ENCODE results near the gene TRDN.
"Not testable (repeated sequence)": the region's sequence is repeated elsewhere in the genome, so short reads cannot be mapped to it uniquely, and the experiment has no call there.

The TRDN gene

DNA sequence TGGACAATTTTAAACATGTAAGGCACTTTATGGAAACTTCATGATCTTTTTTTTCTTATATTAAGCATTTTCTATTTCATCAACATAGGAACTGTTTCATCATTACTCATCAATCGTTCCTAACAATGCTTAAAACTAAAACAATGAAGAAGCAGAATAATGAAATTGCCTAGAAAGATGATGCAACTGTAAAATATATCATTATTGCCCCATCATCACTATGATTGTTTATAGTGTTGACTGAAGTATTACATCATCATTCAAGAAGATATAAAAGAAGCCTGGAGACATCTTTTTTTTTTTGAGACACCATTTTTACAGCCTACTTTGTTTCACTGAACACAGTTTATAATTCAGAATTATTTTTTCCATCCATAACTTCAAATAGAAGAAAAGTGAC, 147.2 kb downstream of the TRDN start:
- no peak for DNase-seq

DNA sequence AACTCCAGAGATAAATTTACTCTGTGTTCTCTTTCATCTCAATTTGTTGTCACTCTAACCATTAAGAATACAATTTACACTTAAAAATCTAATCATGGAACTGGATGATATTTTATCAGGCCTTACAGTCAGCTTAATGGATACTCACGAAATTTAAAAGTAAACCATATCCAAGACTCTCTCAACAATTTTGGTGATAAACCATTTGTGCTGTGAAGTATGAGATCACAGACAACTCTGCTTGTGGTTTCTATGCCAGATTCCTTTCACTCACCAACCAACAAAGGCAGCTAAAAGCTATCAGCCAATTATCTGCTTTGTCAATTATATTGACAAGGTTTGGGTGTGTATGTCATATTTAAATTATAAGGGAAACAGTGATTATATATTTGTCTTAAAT, 155.8 kb downstream of the TRDN start:
- DNase-seq, result no peak

DNA sequence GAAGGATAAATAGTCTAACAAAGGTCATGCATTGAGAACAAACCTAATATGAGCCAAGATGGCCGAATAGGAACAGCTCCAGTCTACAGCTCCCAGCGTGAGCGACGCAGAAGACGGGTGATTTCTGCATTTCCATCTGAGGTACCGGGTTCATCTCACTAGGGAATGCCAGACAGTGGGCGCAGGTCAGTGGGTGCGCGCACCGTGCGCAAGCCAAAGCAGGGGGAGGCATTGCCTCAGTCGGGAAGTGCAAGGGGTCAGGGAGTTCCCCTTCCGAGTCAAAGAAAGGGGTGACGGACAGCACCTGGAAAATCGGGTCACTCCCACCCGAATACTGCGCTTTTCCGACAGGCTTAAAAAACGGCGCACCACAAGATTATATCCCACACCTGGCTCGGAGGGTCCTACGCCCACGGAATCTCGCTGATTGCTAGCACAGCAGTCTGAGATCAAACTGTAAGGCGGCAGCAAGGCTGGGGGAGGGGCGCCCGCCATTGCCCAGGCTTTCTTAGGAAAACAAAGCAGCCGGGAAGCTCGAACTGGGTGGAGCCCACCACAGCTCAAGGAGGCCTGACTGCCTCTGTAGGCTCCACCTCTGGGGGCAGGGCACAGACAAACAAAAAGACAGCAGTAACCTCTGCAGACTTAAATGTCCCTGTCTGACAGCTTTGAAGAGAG, 164.6 kb downstream of the TRDN start:
- DNase-seq, result not testable (repeated sequence)

DNA sequence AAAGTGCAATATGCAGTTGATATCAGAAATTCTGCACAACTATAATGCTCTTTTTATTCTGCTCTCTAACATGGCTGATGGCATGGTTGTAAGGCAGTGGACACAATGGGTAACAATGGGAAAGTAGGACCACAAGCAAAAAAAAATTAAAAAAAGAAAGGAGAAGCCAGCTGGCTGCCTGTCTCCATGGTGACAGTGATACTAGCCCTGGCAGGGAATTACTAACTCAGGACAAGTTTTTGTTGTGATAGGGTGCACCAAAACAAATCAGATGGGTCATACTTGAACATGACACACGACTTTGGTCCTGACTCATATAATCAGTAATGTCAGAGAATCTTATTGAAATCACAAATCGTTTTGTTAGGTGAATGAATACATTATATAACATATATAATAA, 169.4 kb downstream of the TRDN start:
- no peak for DNase-seq

DNA sequence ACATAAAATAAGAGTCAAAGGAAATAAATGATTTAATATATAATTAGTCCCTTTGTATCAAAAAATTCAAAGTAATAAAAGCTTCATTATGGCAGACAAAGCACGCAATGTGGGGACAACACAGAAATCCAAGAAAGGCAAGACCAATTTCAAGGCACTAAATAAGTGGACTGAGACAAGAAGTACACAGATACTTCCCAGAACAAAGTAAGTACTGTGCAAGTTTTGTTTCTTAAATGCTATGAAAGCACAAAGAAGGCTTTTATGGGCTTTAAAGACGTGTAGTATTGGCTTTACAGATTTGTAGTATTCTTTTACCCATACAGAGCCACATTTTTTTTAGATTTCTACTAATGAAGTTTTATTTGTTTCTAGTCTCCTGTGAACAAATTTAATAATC, 174.6 kb downstream of the TRDN start:
- no peak for DNase-seq

DNA sequence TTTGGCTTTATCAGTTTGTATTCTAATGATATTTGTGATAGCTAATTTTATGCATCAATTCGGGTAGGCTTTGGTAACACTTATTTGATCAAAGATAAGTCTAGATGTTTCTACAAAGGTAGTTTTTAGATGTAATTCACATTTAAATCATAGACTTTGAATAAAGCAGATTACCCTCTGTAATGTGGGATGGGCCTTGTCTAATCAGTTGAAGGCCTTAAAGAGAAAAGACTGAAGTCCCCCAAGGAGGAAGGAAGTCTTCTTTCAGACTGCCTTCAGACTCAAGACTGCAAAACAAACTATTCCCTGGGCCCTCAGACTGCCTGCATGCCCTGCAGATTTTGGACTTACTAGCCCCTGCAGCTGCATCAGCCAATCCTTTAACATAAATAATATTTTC, 178.5 kb downstream of the TRDN start:
- DNase-seq, result no peak

DNA sequence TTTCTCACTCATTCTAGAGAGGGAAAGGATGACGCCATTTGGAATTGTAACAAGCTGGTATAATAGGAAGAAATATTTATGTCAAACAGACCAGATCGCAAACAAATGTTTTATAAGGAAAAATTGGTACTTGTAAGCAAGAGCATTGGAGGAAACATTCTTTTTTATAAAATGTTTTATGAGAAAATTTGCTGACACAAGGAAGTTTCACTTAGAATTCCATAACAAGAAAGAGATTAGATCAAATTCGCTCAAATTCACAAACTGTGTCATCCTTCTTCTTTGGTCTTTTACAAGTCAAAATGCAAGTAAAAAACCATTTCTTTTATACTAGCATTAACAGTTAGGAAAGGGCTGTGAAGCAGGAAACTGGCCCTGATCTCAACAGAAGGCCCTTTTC, 179.9 kb downstream of the TRDN start:
- no peak for DNase-seq

DNA sequence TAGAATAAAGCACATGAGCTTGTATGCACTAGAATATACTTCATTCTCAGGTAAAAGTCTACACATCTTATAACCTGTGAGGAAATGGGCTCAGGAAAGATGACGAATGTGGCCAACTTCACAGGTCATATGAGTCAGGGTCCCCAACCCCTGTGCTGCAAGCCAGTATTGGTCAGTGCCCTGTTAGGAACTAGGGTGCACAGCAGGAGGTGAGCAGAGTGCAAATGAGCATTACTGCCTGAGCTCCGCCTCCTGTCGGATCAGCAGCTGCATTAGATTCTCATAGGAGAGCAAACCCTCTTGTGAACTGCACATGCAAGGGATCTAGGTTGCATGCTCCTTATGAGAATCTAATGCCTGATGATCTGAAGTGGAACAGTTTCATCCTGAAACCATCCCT, 182.3 kb downstream of the TRDN start:
- DNase-seq, result no peak

DNA sequence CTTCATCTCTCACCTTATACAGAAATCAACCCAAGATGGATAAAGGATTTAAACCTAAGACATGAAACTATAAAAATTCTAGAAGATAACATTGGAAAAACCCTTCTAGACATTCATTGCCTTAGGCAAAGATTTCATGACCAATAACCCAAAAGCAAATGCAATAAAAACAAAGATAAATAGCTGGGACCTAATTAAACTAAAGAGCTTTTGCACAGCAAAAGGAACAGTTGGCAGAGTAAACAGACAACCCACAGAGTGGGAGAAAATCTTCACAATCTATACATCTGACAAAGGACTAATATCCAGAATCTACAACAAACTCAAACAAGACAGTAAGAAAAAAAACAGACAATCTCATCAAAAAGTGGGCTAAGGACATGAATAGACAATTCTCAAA, 183.7 kb downstream of the TRDN start:
- DNase-seq, result not testable (repeated sequence)

DNA sequence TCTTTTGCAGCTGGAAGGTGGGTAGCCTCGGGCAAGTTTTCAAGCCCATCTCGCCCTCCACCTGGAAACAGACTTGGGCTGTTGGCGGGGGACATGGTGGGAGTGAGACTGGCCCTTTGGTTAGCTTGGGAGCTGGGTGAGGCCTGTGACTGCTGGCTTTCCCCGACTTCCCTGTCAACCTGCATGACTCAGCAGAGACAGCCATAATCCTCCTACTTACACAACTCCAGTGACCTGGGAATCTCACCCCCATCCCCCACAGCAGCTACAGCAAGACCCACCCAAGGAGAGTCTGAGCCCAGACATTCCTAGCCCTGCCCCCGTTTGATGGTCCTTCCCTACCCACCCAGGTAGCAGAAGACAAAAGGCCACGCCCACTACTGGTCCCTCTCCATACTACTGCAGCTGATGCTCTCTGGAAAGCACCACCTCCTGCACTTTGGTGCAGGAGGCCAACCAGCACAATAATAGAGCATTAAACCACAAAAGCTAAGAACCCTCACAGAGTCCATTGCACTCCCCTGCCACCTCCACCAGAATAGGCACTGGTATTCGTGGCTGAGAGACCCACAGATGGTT, 188.4 kb downstream of the TRDN start:
- DNase-seq, result no peak

DNA sequence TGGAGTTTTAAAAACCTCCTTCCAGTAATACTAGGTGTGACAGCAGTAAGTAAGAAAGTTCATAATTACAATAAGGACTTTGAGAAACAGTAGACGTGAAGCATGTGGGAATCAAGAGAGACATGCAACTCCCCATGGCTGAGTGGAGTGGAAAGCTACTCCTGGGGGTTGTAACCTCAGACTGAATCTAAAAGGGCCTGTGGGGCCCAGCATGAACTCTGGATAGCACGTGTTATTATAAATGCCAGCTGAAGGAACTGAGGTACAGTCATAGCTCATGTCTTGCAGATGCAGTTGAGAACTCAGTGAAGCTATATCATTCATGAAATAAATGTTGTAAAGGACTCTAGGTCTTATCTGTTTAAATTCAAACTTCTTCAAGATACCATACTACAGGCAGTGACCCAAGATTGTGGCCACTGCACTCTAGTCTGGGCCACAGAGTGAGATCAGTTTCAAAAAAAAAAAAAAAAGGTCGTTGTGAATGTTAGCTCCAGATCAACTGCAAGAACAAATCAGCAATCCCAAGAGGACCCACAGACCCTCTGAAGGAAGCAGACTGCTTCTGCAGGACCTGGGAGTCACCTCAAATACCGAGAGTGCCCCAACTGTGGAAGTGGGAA, 189.3 kb downstream of the TRDN start:
- no peak for DNase-seq

DNA sequence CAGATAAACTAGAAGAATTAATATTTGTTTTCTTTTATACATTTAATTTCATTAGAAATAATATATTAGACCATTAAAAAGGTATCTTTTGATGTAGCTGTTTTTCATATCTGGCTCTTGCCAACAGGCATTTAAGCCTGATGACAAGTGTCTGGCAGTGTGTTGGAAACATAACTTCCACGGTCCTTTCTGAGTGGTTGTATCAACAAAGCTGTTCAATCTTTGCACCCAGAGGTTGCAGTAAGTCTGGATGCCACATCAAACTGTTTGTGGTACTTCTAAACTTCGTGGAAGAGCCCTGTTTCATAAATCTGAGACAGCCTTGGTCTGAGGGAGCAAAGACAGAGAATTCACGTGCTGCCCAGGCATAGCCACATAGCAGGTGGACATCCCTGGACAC, 197.4 kb downstream of the TRDN start:
- no peak for DNase-seq

DNA sequence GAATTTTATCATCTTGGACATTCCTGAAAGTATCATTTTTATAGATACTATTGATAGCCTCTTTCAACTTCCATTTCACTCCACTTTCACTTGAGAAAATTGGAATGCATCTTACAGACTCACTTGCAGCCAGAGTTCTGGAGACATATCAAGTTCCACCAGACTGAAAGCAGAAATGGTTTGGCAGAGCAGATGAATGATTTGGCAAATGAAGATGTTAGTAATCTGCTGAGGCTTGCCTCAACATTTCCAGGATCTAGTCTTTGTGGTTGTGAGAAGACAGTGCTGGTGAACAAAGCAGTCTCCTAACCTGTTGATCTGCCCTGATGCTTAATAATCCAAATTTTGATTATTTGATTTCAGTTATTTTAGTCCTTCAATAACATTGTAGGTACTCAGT, 202.6 kb downstream of the TRDN start:
- no peak for DNase-seq

DNA sequence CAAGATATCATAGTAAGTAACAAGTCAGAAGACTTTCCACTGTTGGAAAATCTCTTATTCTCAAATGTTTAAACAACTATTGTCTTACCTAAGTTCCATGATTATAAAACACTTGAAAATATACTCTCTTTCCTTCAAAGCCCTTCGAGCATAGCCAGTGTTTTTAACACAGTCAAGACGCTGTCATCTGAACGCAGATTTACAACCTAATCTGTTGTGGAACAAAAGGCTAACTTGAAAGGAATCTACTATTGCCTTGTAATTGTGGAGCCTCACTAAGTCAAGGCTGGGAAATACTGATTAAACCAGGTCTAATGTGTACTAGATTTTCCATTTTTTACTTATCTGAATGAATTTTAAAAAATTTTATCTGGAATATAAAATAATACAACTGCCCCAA, 205.8 kb downstream of the TRDN start:
- no peak for DNase-seq

DNA sequence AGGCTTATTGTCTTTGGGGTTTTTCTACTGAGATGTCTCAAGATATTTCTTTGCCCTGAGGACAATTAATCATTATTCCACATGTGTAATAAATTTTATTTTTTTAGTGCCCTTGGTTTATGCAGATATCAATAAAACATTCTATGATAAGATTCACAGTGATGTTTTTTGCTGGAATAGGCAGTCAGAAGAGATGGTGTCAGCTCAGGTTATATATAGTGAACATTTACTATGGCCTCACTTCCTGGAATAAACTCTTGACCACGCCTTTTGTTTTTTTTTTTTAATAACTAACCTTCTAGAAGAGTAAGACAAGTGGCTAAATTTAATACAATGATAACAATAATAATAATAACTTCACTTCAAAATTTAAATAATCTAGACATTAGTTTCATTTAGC, 209.7 kb downstream of the TRDN start:
- no peak for DNase-seq

DNA sequence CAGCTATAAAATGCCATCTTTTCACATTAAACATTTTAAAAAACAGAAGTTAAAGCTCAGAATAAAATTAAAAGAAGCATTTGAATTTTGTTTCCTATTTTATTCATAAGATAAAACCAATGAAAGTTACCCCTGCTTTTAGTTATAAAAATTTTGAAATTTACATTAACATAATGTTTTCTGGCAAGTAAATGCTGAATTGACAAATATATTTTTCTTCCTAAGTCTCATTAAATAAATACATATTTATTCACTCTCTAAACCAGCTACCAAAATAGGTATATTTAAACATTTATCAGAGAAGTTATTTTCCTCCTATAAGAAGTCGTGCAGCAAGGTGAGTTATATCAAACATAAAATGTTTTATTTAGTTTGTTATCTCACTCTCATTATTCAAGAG, 213.6 kb downstream of the TRDN start:
- no peak for DNase-seq

DNA sequence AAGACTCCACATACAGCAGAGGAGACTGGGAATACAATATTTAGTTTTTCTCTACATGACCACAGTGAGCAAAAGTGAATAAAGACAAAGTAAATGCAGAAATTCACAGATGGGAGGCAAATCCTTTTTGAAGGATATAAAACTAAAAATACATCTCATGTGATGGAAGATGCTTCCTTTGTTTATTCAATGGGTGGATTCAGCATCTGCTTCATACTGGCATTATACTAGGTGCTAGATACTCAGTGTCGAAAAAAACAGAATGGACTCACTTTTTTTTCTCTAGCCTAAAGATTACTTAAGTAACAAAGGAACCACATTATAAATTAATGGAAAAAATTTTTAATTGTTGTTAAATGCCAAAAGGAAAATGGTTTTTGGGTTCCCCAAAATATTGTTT, 216.2 kb downstream of the TRDN start:
- DNase-seq, result no peak

DNA sequence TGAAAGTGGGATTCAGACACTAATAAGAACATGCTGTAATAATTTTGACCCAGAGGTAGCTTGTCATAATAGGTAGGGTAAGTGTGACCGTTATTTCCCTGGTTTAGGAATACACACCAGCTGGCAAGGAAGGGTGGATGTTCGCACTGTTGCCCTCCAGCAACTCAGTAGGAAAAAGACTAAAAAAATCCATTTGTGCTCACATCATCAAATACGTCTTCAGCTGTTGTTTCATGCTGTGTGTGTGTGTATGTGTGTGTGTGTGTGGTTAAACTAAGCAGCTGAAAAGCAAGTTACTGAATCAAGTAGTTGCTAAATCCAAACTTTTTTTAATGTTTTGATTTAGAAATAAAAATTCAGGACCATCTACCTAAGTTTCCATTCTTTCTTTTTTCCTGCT, 218.7 kb downstream of the TRDN start:
- DNase-seq, result no peak

DNA sequence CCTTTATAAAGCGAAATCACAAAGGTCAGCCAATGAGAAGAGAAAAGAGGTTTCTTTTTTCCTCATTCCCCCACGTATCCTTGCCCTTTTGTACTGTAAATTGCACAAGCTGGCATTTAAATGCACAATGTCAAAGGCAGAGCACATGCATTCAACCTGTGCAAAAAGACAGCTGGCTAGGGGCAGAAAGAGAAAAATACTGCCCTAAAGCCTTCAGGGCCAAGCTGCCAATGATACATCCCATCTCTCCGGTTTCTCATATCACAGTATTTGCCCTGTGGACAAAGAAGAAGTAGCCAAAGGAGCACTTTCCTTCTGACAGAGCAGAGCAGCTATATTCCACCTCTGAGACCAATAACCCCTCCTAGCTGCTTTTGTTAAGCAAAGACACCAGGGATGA, 219.2 kb downstream of the TRDN start:
- no peak for DNase-seq

DNA sequence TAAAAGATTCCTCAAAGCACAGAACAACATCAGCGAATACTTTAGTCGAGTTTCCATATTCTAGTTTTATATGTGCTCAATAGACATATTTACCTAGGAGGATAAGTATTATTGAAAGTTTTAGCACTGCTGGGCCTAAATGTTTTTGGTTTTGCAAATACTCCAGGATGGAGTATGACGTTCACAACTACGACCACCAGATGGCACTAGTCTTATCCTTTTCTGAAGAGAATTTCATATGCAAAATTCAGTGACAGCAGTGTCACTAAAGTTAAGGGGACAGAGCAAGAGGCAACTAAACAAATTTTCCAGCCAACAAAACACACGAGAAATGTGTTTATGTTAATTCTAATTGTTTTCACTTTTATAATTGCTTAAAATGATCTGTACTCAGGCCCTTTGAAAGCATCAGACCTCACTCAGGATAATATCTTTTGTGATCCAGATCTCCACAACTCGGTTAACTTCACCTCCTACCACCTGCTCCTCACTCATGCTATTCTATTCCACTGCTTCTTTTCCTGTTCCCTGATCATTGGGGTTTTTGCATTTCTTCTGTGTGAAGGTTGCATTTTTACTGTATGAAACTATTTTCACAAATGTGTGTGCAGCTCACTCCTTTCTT, 220.8 kb downstream of the TRDN start:
- peak; percentile 17 for DNase-seq

DNA sequence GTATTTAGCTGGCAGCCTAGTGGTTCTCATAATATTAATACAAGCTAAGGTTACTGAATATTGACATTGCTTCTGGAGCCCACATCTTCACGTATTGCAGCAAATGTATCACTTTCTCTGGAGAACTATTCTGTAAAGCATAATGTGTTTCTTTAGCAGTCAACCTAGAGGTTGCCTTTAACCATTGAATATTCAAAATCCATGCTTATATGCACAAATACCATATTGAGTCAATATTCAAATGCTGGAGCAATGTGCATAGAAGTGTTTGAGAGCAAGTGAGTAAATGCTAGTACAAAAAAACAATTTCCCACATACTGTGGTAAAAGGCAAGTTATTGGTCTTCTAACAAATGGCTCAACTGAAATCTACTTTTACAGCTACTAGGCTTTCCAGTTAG, 231.8 kb downstream of the TRDN start:
- no peak for DNase-seq

DNA sequence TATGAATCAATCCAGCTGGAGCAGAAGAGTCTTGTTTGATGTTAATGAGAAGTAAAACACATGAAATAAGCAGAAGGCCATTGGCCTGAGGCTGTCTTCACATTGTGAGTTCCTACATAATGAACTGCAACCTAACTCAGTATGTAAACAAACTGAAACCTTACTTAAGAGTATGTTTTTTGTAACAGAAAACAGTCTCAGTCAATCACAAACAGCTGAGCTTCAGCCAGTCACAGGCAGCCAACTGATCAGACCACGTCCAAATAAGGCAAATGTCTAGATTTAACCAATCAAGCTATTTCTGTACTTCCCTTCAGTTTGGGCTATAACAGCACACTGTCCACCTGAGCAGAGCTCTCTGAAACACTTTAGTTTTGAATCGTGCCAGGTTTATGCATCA, 234.7 kb downstream of the TRDN start:
- DNase-seq, result no peak

DNA sequence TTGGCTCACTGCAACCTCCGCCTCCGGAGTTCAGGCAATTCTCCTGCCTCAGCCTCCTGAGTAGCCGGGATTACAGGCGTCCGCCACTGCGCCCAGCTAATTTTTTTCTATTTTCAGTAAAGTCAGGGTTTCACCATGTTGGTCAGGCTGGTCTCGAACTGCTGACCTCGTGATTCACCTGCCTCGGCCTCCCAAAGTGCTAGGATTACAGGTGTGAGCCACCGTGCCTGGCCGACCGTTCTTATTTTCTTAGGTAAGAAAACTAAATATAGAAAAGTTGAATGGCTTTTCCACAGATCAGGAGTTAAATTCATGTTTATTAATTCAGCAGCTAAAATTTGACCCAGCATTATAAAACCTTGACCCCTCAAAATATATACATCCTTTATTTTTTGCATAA, 238.7 kb downstream of the TRDN start:
- DNase-seq, result no peak

DNA sequence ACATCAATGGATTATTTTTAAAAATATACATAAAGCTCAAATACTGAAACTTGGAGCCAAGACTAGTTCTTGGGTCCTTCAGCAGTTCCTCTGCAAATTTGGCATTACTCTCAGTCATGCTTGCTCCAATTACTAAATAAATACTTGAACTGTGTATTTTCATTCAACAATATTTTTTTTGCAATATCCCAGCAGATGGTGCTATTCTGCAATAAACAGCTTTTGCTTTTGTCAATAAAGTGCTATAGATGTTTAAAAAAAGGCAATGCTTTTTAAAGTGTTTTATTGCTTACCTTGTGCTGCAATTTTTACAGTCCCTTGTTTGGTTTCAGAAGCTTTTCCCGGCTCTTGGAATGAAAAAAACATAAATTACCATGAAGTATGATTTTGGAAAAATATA, 243.4 kb downstream of the TRDN start:
- DNase-seq, result no peak

Data from CD4-positive, alpha-beta T cell treated with Interleukin-12 subunit alpha and Interleukin-12 subunit beta, for 1 hour (primary cell).